AG08395 (cell line): Measurements from ENCODE around the gene DERA.
"Not testable (repeated sequence)": the region's sequence is repeated elsewhere in the genome, so short reads cannot be mapped to it uniquely, and the experiment has no call there.

Experiments
- DNase-seq: peaks from one replicate; pipeline ENCODE4 v3.0.0; 2012; ENCODE audit warnings: mixed read lengths, low spot score

Gene DERA

GRCh38 chr12:15963271-15963670, 52.1 kb downstream of the DERA start:
- DNase-seq = no peak

- peak; percentile 73 for DNase-seq
Observed at GRCh38 chr12:15966426-15966825, 55.3 kb downstream of the DERA start.

- DNase-seq = not testable (repeated sequence)
Observed at GRCh38 chr12:15967053-15967452, 55.9 kb downstream of the DERA start.

GRCh38 chr12:15971211-15971610, 60.1 kb downstream of the DERA start:
- DNase-seq = no peak

GRCh38 chr12:15972894-15973293, 61.8 kb downstream of the DERA start:
- no peak for DNase-seq

- DNase-seq = peak; percentile 10
Observed at GRCh38 chr12:15977999-15978951, 67.1 kb downstream of the DERA start.

GRCh38 chr12:15979096-15980092, 68.3 kb downstream of the DERA start:
- DNase-seq = peak; percentile 81

- DNase-seq = peak; percentile 6
Observed at GRCh38 chr12:15982071-15982470, 70.9 kb downstream of the DERA start.

GRCh38 chr12:15982471-15982870, 71.3 kb downstream of the DERA start:
- peak; percentile 70 for DNase-seq

GRCh38 chr12:15982921-15983320, 71.8 kb downstream of the DERA start:
- DNase-seq = no peak

GRCh38 chr12:15984097-15984800, 73.1 kb downstream of the DERA start:
- DNase-seq = no peak

- no peak for DNase-seq
Observed at GRCh38 chr12:15984963-15985362, 73.8 kb downstream of the DERA start.

GRCh38 chr12:15987696-15988095, 76.6 kb downstream of the DERA start:
- no peak for DNase-seq

- no peak for DNase-seq
Observed at GRCh38 chr12:15988983-15989755, 78.0 kb downstream of the DERA start.

GRCh38 chr12:15995801-15996200, 84.7 kb downstream of the DERA start:
- no peak for DNase-seq

GRCh38 chr12:15996254-15996653, 85.1 kb downstream of the DERA start:
- DNase-seq = peak; percentile 52

- DNase-seq = no peak
Observed at GRCh38 chr12:15996948-15997347, 85.8 kb downstream of the DERA start.

- no peak for DNase-seq
Observed at GRCh38 chr12:15997910-15998309, 86.8 kb downstream of the DERA start.

- DNase-seq = no peak
Observed at GRCh38 chr12:16002880-16003279, 91.7 kb downstream of the DERA start.

- no peak for DNase-seq
Observed at GRCh38 chr12:16003460-16003859, 92.3 kb downstream of the DERA start.

- DNase-seq = no peak
Observed at GRCh38 chr12:16006752-16007151, 95.6 kb downstream of the DERA start.
